Measurements from ENCODE around the gene FGD2. TPM values are rescaled to one million over a fixed set of nuclear protein-coding genes. Genes with fewer than 3 reads are reported as not detected.

The FGD2 gene
- polyA plus RNA-seq, 1 donor from 2014 or later: not detected

DNA sequence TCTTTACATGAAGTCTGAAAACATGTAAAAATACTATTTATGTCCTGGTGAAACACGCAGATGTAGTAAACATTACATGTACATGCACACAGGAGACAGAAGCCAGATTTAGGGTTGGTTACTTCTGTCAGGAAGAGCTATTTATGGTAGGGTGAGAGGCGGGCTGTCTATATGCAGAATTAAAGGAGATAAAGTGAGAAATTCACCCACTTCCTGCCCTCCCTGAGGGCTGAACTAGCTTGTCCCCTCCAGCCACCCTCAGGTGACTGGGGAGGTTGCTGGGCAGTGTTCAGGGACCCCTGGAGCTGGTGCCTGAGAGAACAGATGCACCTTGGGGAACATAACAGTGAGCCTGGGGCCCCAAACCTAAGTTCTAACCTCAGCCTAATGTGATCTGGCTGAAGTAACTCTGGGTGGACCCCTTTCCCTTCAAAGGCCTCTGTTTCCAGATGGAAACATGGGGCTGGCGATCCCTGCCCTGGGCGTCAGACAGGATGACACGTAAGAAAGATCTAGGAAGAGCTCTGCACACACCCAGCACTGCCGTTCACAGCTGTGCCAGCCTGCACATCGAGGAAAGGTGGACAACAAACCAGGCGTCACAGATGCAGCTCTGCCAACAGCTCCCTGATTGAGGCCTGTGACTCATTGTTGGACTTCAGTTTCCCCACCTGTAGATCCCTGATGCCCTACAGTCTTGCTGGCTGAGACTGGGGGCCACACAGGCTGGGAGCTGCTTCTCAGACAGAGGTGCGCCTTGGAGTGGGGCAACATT lies 49.6 kb upstream of the FGD2 start:
- Histone ChIP-seq H3K79me2 (replicated peaks; ENCODE audit: insufficient read depth, low read length) (no peaks in the 10 kb centered on the region), H4K20me1 (ENCODE audit: insufficient read depth) (no peaks in the 10 kb centered on the region), H3K4me3 (ENCODE audit: low read length) (no peak overlapping the region), H3K4me2 (ENCODE audit: low read length) (no peak overlapping the region), H3K36me3 (ENCODE audit: insufficient read depth, low read length) (no peaks in the 10 kb centered on the region), H3K27ac (ENCODE audit: low read length) (no peak overlapping the region), H3K9me3 (ENCODE audit: low read length) (no peaks in the 10 kb centered on the region), H3K9me2 (ENCODE audit: insufficient read depth, low read length) (no peaks in the 10 kb centered on the region), H3F3A (ENCODE audit: insufficient read depth, low read length, poor library complexity, severe bottlenecking) (no peaks in the 10 kb centered on the region), H3K27me3 (ENCODE audit: insufficient read depth, low read depth, low read length) (no peaks in the 10 kb centered on the region), H3K9ac (ENCODE audit: low read length) (no peak overlapping the region), H2AFZ (ENCODE audit: low read depth, low read length) (no peak overlapping the region)
- TF ChIP-seq EZH2 (IDR thresholded peaks at IDR 0.05; ENCODE audit: borderline replicate concordance, insufficient read depth, low read length, poor library complexity, severe bottlenecking): no peak
- TF ChIP-seq, protein P1, sequence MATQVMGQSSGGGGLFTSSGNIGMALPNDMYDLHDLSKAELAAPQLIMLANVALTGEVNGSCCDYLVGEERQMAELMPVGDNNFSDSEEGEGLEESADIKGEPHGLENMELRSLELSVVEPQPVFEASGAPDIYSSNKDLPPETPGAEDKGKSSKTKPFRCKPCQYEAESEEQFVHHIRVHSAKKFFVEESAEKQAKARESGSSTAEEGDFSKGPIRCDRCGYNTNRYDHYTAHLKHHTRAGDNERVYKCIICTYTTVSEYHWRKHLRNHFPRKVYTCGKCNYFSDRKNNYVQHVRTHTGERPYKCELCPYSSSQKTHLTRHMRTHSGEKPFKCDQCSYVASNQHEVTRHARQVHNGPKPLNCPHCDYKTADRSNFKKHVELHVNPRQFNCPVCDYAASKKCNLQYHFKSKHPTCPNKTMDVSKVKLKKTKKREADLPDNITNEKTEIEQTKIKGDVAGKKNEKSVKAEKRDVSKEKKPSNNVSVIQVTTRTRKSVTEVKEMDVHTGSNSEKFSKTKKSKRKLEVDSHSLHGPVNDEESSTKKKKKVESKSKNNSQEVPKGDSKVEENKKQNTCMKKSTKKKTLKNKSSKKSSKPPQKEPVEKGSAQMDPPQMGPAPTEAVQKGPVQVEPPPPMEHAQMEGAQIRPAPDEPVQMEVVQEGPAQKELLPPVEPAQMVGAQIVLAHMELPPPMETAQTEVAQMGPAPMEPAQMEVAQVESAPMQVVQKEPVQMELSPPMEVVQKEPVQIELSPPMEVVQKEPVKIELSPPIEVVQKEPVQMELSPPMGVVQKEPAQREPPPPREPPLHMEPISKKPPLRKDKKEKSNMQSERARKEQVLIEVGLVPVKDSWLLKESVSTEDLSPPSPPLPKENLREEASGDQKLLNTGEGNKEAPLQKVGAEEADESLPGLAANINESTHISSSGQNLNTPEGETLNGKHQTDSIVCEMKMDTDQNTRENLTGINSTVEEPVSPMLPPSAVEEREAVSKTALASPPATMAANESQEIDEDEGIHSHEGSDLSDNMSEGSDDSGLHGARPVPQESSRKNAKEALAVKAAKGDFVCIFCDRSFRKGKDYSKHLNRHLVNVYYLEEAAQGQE (IDR thresholded peaks at IDR 0.05; ENCODE audit: borderline replicate concordance): no peak
- TF ChIP-seq RAD21 (conservative IDR thresholded peaks at IDR 0.05): no peak

DNA sequence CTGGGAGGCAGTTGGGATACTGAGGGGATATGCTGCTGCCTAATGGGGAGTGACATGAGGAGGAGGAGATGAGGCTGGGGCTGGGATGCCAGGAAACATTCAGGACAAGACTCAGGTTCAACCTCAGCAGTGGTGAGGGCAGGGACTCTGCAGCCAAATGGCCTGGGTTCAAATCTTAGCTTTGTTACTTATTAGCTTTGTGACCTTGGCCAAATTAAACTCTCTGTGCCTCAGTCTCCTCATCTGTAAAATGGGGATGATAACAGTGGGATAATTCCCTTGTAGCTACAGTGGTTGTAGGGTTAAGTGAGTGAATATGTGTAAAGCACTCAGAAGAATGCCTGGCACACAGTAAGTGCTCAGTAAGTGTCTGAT lies 49.0 kb upstream of the FGD2 start:
- H4K20me1 ChIP-seq (ENCODE audit: insufficient read depth): no peaks in the 10 kb centered on the region
- no peak overlapping the region for H3K27ac ChIP-seq (ENCODE audit: low read length)
- H3K36me3 ChIP-seq (ENCODE audit: insufficient read depth, low read length): no peaks in the 10 kb centered on the region
- H3K27me3 ChIP-seq (ENCODE audit: insufficient read depth, low read depth, low read length): no peaks in the 10 kb centered on the region
- no peaks in the 10 kb centered on the region for H3K9me2 ChIP-seq (ENCODE audit: insufficient read depth, low read length)
- H3K79me2 ChIP-seq (replicated peaks; ENCODE audit: insufficient read depth, low read length): no peaks in the 10 kb centered on the region
- H3K4me3 ChIP-seq (ENCODE audit: low read length): no peak overlapping the region
- H2AFZ ChIP-seq (ENCODE audit: low read depth, low read length): no peak overlapping the region
- no peak overlapping the region for H3K9ac ChIP-seq (ENCODE audit: low read length)
- no peaks in the 10 kb centered on the region for H3K9me3 ChIP-seq (ENCODE audit: low read length)
- no peaks in the 10 kb centered on the region for H3F3A ChIP-seq (ENCODE audit: insufficient read depth, low read length, poor library complexity, severe bottlenecking)
- H3K4me2 ChIP-seq (ENCODE audit: low read length): no peak overlapping the region
- TF ChIP-seq SMC3 (conservative IDR thresholded peaks at IDR 0.05; ENCODE audit: poor library complexity): no peak

DNA sequence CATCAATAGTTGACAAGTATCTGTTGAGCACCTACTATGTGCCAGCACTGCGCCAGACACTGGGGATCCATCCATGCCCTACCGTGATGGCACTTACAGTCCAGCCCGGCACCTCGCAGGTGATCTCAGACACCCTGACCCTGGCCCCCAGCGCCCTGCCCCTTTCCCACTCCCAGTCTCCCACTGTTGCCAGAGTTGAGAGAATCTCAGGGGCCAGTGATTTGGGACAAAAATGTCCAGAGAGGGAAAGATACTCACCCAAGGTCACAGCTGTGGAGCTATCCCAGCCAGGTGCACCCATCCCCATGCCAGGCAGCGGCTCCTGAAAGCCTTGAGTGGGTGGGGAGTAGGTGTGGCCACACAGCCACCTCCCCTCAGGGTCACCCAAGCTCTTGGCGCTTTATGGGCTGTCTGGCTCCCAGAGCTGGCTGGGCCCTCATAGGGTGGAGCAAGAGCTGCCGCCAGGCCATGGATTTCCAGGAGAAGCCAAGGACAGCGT lies 47.6 kb upstream of the FGD2 start:
- H3K9ac ChIP-seq (ENCODE audit: low read length): no peak overlapping the region
- no peak overlapping the region for H3K27ac ChIP-seq (ENCODE audit: low read length)
- no peaks in the 10 kb centered on the region for H3K79me2 ChIP-seq (replicated peaks; ENCODE audit: insufficient read depth, low read length)
- no peaks in the 10 kb centered on the region for H3F3A ChIP-seq (ENCODE audit: insufficient read depth, low read length, poor library complexity, severe bottlenecking)
- no peaks in the 10 kb centered on the region for H3K9me2 ChIP-seq (ENCODE audit: insufficient read depth, low read length)
- H3K36me3 ChIP-seq (ENCODE audit: insufficient read depth, low read length): no peaks in the 10 kb centered on the region
- no peak overlapping the region for H2AFZ ChIP-seq (ENCODE audit: low read depth, low read length)
- no peak overlapping the region for H3K4me3 ChIP-seq (ENCODE audit: low read length)
- no peaks in the 10 kb centered on the region for H3K9me3 ChIP-seq (ENCODE audit: low read length)
- TF ChIP-seq RAD21 (conservative IDR thresholded peaks at IDR 0.05): no peak
- no peak for TF ChIP-seq EZH2 (IDR thresholded peaks at IDR 0.05; ENCODE audit: borderline replicate concordance, insufficient read depth, low read length, poor library complexity, severe bottlenecking)
- TF ChIP-seq, protein P2, sequence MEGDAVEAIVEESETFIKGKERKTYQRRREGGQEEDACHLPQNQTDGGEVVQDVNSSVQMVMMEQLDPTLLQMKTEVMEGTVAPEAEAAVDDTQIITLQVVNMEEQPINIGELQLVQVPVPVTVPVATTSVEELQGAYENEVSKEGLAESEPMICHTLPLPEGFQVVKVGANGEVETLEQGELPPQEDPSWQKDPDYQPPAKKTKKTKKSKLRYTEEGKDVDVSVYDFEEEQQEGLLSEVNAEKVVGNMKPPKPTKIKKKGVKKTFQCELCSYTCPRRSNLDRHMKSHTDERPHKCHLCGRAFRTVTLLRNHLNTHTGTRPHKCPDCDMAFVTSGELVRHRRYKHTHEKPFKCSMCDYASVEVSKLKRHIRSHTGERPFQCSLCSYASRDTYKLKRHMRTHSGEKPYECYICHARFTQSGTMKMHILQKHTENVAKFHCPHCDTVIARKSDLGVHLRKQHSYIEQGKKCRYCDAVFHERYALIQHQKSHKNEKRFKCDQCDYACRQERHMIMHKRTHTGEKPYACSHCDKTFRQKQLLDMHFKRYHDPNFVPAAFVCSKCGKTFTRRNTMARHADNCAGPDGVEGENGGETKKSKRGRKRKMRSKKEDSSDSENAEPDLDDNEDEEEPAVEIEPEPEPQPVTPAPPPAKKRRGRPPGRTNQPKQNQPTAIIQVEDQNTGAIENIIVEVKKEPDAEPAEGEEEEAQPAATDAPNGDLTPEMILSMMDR (IDR thresholded peaks at IDR 0.05; ENCODE audit: poor library complexity, severe bottlenecking): no peak
- TF ChIP-seq MXI1 (conservative IDR thresholded peaks at IDR 0.05; ENCODE audit: poor library complexity, severe bottlenecking): no peak
- TF ChIP-seq TAF1 (IDR thresholded peaks at IDR 0.05; ENCODE audit: low read depth): no peak
- TF ChIP-seq, protein P1 (IDR thresholded peaks at IDR 0.05; ENCODE audit: borderline replicate concordance): no peak
- no peak for TF ChIP-seq SMC3 (conservative IDR thresholded peaks at IDR 0.05; ENCODE audit: poor library complexity)
- TF ChIP-seq POLR2AphosphoS5 (IDR thresholded peaks at IDR 0.05): no peak
- no peak for TF ChIP-seq EP300 (conservative IDR thresholded peaks at IDR 0.05; ENCODE audit: poor library complexity, severe bottlenecking)
- H3K4me2 ChIP-seq (ENCODE audit: low read length): no peak overlapping the region
- H4K20me1 ChIP-seq (ENCODE audit: insufficient read depth): no peaks in the 10 kb centered on the region
- H3K27me3 ChIP-seq (ENCODE audit: insufficient read depth, low read depth, low read length): no peaks in the 10 kb centered on the region

Data from neural cell (in vitro differentiated cells).